Measurements from ENCODE around the gene SYT2. TPM values are rescaled to one million over a fixed set of nuclear protein-coding genes. Genes with fewer than 3 reads are reported as not detected.
"Not testable (repeated sequence)": the region's sequence is repeated elsewhere in the genome, so short reads cannot be mapped to it uniquely, and the experiment has no call there.

SYT2 gene
- under 0.01 TPM in 1 of 2 replicates, not detected in the other for total RNA-seq (2014; rRNA removed; shearing (Covaris generic))

DNA sequence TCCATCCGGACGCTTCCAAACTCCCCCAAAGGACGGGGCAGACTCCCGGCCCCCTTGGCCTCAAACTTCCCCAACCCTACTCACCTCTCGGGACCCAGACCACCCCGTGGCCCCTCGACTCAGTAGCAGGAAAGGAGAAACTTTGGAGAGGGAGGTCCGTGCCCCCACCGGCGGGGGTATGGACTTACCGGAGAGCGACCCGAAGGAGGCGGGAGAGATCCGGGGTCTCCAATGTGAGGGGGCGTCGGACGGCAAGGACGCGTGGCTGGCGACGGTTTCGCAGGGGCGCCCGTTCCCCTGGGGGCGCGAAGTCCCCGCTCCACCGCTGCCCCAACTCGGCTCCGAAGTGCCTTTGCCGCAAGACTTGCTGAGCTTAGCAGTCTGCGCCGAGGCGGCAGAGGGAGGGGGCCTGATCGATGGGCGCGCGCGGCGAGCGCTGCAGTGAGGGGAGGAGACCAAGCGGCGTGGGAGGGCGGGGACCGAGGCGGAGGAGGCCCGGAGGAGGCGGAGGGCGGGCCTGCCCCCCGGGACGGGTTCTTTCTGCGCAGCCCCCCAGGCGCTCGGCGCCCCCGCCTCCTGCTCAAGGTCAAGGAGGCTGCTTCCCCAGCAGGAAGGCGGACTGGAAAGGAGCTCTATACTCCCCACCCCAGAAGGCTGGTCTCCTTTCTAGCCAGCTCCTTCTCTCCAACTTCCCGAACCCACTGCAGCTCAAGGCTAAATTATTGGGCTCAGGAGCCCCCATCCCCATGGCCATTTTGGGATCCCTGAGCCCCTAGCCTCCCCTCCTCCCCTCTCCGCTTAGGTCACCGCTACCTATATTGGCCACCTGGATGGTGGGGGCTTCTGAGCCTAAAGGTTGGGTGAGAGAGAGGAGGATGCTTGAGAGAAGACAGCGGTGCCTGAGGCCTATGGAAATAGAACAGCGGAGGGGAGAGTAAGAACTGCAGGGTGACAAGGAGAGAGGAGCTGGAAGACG lies at the start of gene SYT2:
Gene SYT2 (minus strand): TSS at position 385 of the 976 bp plus-strand sequence. CDS start 104,682 bp downstream, outside the sequence.
- DNase-seq (ENCODE audit: low read depth) = peak; percentile 33

- no peak for DNase-seq (ENCODE audit: low read depth)
These were observed 46.1 kb upstream of the SYT2 start for GRCh38 chr1:202756391-202756790.

DNA sequence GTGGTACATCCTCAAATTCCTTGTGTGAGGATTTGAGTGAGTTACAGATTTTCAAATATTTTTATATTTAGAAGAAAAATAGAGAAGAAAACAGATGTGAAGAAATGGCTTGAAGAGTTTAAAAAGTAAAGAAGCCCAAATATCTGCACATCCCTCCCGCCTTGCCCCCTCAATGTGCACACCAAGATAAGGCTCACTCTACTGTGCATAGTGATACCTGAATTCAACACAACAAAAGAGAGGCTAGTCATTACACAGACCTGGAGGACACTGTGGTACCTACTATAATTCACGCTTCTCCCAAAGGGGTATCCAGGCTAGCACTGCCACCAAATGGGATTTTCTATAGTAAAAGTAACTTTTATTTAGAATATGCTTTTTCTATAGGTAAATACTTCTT lies 44.0 kb upstream of the SYT2 start:
- DNase-seq (ENCODE audit: low read depth) = no peak

DNA sequence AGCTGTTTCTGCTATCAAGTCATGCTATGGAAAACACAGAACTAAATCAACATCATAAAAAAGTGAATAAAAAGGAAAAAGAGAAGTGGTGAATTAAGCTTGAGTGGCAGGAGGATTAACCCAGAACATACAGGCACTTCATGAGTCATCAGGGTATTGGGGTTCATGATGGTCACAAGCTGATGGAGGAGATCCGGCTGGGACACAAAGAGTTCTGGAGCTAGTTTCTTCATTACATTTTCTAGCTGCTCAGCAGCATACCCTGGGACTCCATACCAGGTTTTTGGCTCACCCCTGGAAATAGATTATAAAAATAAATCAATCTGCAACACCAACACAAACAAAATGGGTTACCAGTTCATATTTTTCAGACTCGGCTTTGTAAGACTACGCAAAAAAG lies 42.5 kb upstream of the SYT2 start:
- no peak for DNase-seq (ENCODE audit: low read depth)

DNA sequence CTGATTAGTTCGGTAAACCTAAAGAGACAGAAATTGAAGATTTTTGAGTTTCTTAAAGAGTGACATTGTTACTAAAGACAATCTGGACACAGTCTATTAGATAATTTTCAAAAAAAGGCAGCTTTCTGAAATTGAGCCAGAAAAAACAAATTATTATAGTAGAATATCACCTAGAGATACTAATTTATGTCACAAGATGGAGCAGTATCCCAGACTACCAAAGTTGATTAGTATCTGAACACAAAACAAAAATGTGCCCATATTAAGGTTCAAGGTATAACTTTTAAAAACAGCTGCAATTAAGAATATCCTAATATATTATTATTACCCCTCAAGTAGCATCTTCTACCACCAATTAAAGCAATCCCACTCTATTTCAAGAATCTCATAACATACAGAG lies 40.5 kb upstream of the SYT2 start:
- no peak for DNase-seq (ENCODE audit: low read depth)

DNA sequence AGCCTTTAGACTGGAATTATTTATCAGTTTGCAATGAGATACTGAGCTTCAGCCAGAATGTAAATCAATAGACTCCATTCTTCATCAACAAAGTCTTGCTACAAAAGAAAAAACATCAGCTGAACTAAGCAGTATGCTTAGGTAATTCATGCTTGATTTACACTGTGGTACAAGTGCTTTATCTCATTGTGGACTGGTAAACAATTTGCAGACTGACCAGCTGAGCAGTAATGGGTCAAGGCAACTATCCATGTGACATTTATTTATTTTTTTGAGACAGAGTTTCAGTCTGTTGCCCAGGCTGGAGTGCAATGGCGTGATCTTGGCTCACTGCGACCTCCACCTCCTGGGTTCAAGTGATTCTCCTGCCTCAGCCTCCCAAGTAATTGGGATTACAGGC lies 39.8 kb upstream of the SYT2 start:
- no peak for DNase-seq (ENCODE audit: low read depth)

DNA sequence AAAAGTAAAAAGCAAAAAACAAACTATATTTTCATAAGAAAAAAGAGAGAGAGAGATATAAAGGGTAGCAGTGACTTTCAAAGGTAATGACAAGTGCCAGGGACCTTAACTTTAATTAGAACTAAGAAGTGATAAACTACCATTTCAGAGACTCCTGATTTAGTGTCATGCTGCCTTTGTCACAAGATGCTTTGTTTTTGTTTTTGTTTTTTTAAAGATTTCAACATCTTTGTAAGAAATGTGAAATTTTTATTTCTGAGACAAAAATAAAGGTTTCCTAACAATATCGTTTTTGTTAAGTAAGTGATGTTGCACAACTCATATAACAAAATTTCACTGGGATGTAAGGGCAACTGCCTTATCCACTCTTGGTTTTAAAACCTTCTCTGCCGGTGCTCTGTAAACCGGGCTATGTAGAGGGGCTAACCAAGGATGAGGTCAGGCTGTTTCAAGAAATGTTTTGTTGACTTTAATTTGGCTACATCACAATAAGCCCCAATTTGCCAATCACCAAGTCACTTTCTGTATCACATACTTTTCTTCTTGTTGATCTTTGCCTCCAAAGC lies 35.2 kb upstream of the SYT2 start:
- no peak for DNase-seq (ENCODE audit: low read depth)

DNA sequence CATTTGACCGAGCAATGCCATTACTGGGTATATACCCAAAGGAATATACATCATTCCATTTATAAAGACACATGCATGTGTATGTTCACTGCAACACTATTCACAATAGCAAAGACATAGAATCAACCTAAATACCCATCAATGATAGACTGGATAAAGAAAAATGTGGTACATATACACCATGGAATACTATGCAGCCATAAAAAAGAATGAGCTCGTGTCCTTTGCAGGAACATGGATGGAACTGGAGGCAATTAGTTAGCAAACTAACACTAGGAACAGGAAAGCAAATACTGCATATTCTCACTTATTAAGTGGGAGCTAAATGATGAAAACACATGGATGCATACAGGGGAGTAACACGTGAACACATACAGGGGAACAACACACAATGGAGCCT lies 34.5 kb upstream of the SYT2 start:
- DNase-seq (ENCODE audit: low read depth) = not testable (repeated sequence)

GRCh38 chr1:202742496-202742895 lies 32.2 kb upstream of the SYT2 start:
- no peak for DNase-seq (ENCODE audit: low read depth)

- no peak for DNase-seq (ENCODE audit: low read depth)
These were observed 23.0 kb upstream of the SYT2 start for GRCh38 chr1:202733251-202733650.

DNA sequence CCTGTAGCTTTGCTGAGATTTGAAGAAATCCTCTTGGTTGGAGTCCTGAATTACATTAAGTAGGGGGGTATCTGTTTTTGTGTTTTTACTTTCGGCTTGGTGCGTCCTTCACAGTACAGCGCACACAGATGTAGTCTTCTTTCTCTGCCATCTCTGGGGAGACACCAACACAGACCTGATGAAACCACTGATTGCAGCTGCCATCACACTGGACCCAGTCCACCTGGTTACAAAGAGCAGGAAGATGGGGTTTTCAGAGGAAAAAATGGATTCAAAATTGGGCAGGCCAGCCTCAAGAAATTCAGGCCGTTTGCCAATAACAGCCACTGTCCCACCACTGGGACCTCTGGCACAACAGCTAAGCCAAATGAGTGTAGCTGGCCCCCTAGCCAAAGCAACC lies 18.7 kb upstream of the SYT2 start:
- DNase-seq (ENCODE audit: low read depth) = no peak

GRCh38 chr1:202725526-202725925 lies 15.3 kb upstream of the SYT2 start:
- no peak for DNase-seq (ENCODE audit: low read depth)

- DNase-seq (ENCODE audit: low read depth) = no peak
These were observed 13.5 kb upstream of the SYT2 start for GRCh38 chr1:202723708-202724107.

- DNase-seq (ENCODE audit: low read depth) = not testable (repeated sequence)
These were observed 12.8 kb upstream of the SYT2 start for GRCh38 chr1:202723046-202723445.

DNA sequence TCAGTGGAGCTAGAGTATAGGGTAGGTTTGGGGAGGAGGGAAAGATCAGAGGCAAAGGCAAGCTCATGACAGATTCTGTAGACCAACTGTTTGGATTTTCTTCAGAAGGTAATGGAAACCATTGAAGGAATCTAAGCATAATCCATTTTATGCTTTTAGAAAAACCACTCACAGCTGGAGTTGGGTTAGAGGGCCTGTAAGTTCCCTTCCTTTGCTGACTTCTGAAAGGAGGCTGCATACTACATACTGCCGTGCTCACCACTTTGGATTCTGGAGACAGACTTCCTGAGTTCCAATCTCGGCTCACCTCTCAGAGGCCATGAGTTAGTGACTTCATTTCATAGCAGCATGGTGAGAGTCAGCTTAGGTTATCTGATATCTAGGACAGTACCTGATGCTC lies 6.4 kb upstream of the SYT2 start:
- no peak for DNase-seq (ENCODE audit: low read depth)

DNA sequence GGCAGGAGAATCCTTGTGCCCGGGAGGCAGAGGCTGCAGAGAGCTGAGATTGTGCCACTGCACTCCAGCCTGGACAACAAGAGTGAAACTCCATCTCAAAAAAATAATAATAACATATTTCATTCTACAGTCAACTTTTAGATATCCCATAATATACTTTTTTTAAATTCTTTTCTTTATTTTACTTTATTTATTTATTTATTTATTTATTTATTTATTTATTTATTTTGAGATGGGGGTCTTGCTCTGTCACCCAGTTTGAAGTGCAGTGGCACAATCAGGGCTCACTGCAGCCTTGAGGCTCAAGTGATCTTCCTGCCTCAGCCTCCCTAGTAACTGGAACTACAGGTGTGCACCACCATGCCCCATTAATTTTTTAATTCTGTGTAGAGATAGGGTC lies 3.9 kb upstream of the SYT2 start:
- not testable (repeated sequence) for DNase-seq (ENCODE audit: low read depth)

DNA sequence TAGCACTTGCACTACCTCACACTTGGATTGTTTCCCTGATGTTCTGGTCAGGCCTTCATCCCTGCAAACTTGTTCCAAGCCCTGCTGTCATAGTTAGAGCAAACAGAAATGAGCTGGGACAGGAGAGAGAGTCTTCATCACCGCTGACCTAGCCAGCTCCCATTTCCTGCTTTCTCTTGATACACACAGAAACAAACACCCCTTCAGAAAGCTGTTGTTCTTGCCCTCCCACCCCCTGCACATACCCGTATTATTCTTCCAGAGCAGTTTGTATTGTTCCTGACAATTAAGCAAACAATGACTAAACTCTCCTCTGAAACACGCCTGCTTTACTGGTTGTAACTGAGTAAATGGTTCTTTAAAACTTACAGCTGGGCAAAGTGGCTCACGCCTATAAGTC lies 2.9 kb upstream of the SYT2 start:
- DNase-seq (ENCODE audit: low read depth) = peak; percentile 17

DNA sequence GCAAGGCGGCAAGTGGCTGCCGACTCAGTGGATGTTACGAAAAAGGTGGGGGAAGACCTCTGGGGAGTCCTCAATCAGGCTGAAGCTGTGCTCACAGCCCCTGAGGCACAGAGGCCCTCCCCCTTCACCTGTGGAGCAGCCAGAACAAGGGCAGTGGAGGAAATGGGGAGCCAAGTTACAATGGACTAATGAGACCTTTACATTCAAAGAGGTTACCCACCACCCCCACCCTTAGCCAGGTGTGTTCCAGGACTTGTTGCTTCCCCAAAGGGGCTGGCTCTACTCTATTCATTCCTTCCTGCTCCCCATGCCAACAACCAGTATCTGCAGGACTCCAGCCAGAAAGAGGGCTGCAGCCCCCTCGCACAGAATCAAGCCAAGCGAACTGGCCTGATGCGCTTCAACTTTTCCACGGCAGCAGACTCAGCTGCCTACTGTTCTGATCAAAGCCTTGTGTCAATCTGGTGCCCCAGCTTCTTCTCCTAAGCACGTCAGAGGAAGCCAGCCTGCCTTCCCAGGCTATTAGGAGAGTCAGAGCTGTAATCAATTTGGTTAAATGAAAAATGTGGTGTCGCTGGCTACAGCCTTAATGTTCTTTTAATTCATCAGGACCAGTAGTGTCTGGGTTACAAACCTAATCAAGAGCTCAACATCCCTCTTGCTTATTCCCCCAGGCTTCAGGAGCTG lies 1.8 kb upstream of the SYT2 start:
- DNase-seq (ENCODE audit: low read depth) = no peak

DNA sequence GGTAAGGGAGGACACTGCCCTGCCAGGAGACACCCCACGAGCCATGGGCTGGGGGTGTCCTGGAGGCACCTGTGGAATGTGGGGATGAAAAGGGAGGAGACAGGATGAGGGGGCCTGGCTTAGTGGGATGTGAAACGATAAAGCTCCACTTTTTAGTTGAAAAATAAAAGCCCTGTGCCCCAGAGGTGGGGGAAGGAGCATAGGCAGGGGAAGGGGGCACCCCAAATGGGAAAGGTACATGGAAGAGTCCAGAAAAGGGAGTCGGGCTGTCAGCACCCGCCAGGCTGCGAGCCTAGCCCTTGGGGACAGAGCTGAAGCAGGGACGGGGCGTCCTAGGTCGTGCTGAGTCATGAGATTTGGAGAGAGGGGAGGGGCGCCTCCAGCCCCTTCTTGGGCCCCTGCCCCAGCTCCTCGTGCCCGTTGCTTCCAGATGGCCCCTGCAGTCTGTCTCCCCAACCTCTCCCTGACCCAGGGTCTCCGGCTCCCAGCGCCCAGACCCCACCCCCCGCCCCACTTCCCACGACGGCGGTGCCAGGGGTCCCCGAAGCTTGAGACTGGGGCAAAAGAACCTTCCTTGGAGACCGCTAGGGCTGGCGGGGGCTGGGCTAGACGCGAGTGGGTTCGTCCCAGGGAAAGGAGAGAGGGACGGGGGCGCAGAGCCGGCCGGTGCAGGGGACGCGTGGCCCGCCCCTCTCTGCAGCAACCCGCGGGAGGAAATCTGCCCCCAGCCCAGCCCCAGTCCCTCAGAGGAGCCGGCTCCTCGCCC lies 795 bp downstream of the SYT2 start:
- DNase-seq (ENCODE audit: low read depth) = no peak

GRCh38 chr1:202708456-202709275 lies 1.6 kb downstream of the SYT2 start:
- DNase-seq (ENCODE audit: low read depth) = no peak

DNA sequence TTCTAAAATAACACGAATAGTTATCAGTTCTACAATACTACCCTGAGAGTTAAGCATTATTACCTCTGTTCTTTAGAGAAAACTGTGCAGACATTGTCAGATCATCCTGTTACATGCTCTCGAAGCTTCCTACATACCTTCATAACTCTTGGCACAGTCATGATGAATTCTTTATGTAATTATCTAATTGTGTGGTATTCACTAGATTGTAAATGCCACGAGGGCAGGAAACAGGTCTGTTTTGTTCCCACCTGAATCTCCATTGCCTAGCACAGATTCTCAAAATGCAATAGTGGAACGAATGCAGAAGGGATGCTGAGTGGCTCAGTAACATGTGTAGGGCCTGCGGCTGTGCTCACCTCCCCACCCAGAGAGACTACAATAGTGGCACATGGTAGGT lies 3.4 kb downstream of the SYT2 start:
- DNase-seq (ENCODE audit: low read depth) = no peak
